Neutrophil (primary cell): Measurements from ENCODE around the gene MPP1.

Experiments
- H3K27ac ChIP-seq: fragments of 200-600 bp; sonication (generic); 2 replicates; pipeline ENCODE4 v1.5.1; 2016; ENCODE audit warnings: mild to moderate bottlenecking, moderate library complexity
- H3K27me3 ChIP-seq: fragments of 200-600 bp; sonication (generic); 2 replicates; pipeline ENCODE4 v1.6.0; 2016; ENCODE audit warnings: mild to moderate bottlenecking
- H3K36me3 ChIP-seq: fragments of 200-600 bp; sonication (generic); 2 replicates; pipeline ENCODE4 v1.5.1; 2017
- H3K4me1 ChIP-seq, 2 experiments: fragments of 200-600 bp in 1 of 2; sonication (generic) in 1 of 2; 1 replicate in 1 of 2; 2 replicates in 1 of 2; pipeline versions ENCODE4 v1.5.1 to v1.6.1; 2013 to 2016; ENCODE audit warnings: low read depth in 1 of 2, low read length in 1 of 2, mild to moderate bottlenecking in 1 of 2, moderate library complexity in 1 of 2; ENCODE audit not compliant: control insufficient read depth in 1 of 2, insufficient read depth in 1 of 2
- H3K4me3 ChIP-seq, 2 experiments: fragments of 200-600 bp in 1 of 2; sonication (generic) in 1 of 2; 1 replicate in 1 of 2; 2 replicates in 1 of 2; pipeline ENCODE4 v1.5.1; 2013 to 2016; ENCODE audit warnings: low read depth in 1 of 2, low read length in 1 of 2, mild to moderate bottlenecking in 1 of 2, moderate library complexity in 1 of 2
- H3K9me3 ChIP-seq: fragments of 200-600 bp; sonication (generic); 2 replicates; pipeline ENCODE4 v1.5.1; 2016
- TF ChIP-seq, protein P1 (sequence below): fragments of 200-600 bp; sonication (generic); IDR thresholded peaks from 2 replicates; pipeline ENCODE4 v1.5.1; 2016; ENCODE audit warnings: antibody characterized with exemption

Gene MPP1

DNA sequence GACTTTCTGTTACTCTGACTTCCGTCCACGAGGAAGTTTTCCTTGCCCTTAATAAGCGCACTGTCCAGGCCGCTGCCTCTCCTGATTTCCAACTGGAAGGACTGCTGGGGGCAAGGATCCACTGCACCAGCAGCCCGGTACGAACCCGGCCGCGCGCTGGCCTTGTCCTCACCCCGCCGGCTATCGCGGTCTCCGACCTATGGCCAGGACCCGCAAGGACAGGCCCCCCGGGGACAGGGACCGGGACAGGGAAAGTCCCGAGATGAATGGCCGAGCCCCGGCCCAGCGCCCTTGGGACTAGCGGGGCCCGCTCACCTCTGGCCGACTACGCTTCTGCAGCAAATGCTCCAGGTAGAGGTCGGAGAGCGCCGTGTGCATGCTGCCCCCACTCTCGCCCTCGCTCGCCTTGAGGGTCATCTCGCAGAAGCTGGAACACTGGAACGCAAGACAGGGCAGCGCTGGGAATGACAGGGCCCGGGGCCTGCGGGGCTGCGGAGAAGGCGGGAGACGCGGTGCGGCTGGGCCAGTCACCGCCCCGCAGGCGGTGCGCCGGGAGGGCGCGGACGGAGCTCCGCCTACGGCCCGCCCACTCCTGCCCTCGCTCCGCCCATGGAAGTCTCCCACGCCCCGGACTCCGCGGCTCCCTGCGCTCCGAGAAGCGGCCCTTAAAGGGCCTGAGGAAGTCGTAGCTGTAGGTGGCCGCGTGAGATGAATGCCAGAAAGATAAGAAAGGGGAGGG, at the start of gene MPP1:
MPP1 (minus strand) TSS at position 529 of the 739 bp plus-strand sequence; CDS start at position 417, 112 bp downstream.
- Histone ChIP-seq H3K4me1 (peaks cover 46 to 48% of the 10 kb centered on the region in 2 experiments), H3K27me3 (no peaks in the 10 kb centered on the region), H3K27ac (peak within 1 kb of the TSS; percentile 97), H3K36me3 (no peaks in the 10 kb centered on the region), H3K4me3 (peak within 1 kb of the TSS; percentile 80 to 86), H3K9me3 (no peaks in the 10 kb centered on the region)
- TF ChIP-seq, protein P1, sequence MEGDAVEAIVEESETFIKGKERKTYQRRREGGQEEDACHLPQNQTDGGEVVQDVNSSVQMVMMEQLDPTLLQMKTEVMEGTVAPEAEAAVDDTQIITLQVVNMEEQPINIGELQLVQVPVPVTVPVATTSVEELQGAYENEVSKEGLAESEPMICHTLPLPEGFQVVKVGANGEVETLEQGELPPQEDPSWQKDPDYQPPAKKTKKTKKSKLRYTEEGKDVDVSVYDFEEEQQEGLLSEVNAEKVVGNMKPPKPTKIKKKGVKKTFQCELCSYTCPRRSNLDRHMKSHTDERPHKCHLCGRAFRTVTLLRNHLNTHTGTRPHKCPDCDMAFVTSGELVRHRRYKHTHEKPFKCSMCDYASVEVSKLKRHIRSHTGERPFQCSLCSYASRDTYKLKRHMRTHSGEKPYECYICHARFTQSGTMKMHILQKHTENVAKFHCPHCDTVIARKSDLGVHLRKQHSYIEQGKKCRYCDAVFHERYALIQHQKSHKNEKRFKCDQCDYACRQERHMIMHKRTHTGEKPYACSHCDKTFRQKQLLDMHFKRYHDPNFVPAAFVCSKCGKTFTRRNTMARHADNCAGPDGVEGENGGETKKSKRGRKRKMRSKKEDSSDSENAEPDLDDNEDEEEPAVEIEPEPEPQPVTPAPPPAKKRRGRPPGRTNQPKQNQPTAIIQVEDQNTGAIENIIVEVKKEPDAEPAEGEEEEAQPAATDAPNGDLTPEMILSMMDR = peak; percentile 33

DNA sequence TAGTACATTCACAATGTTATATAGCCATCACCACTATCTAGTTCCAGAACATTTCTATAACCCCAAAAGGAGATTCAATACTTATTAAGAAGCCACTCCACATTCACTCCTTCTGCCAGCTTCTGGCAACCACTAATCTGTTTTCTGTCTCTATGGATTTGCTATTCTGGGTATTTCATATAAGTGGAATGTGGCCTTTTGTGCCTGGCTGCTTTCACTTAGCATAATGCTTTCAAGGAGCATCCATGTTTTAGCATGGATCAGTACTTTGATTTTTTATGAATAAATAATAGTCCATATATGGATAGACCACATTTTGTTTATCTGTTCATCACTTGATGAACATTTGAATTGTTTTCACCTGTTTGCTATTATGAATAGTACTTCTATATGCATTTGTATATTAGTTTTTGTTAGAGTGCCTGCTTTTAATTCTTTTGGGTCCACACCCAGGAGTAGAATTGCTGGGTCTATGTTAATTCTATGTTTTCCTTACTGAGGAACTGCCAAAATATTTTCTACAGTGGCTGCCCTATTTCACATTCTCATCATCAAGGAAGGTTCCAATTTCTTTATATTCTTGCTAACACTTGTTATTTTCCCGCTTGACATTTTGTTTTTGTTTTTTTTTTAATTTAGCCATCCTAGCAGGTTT, 45.8 kb upstream of the MPP1 start:
- H3K36me3 ChIP-seq = no peaks in the 10 kb centered on the region
- H3K4me3 ChIP-seq = no peak overlapping the region
- TF ChIP-seq, protein P1 = no peak
- H3K27ac ChIP-seq = no peak overlapping the region
- no peaks in the 10 kb centered on the region for H3K9me3 ChIP-seq
- no peaks in the 10 kb centered on the region for H3K27me3 ChIP-seq
- no peaks in the 10 kb centered on the region for H3K4me1 ChIP-seq

DNA sequence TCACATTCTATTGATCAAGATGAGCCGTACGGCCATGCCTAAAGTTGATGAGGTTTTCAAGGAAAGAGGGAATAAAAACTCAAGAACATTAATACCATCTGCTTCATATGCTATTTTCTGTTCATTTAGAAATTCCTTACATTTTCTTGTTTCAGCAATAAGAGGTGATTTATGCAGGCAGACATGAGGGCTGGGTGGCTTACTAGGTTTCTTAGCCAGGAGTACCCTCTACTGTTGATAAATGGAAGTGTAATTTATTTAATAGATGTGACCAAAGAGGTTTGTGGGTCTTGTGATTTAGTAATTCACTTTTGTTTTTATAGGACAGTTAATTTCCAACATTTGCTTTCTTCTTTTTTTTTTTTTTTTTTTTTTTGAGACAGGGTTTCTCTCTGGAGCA, 35.6 kb upstream of the MPP1 start:
- Histone ChIP-seq H3K9me3 (no peaks in the 10 kb centered on the region), H3K4me3 (no peak overlapping the region), H3K4me1 (no peaks in the 10 kb centered on the region), H3K27me3 (no peaks in the 10 kb centered on the region), H3K27ac (no peak overlapping the region), H3K36me3 (no peaks in the 10 kb centered on the region)
- TF ChIP-seq, protein P1 = peak; percentile 26

DNA sequence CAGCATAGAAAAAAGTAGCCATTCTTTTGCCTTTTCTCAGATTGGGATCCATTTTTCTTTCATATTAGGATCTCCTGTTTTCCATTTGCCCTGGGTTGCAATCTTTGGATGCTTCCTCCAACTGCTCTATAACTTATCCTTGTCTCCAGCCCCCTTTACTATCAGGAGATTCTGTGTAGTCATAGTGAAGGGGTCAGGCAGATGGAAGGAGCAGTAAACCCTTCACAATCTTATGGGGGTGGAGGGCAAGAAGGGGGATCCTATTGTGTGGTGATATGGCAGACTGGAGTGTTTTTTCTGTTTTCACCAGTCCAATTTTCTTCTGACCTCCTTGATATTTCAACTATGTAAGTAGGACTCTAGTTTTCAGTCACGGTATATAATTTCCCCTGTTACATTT, 30.9 kb upstream of the MPP1 start:
- Histone ChIP-seq H3K27ac (no peak overlapping the region), H3K36me3 (no peaks in the 10 kb centered on the region), H3K9me3 (no peaks in the 10 kb centered on the region), H3K27me3 (no peaks in the 10 kb centered on the region), H3K4me3 (no peak overlapping the region), H3K4me1 (no peaks in the 10 kb centered on the region)
- TF ChIP-seq, protein P1 = no peak

DNA sequence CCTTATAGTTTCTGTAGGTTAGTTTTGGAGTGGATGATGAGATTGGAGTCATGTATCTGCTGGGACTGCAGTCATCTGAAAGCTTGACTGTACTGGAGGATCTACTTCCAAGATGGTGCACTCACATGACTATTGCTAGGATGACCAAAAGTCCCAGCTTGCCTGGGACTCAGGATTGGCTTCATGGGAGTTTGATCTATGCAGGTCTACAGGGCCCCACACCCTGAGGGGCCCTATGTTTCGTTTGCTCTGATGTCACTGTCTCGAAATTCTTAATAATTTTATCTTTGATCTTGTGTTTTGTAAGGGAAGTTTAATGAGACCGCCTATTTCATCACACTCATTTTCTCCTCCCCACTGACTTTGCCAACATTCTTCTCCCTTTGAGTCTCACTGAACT, 29.3 kb upstream of the MPP1 start, which contains the start of gene SMIM9:
SMIM9 (minus strand) TSS at position 101 of the 400 bp plus-strand sequence. CDS start 3,806 bp downstream, outside the sequence.
- Histone ChIP-seq H3K9me3 (no peaks in the 10 kb centered on the region), H3K4me1 (no peaks in the 10 kb centered on the region), H3K36me3 (no peaks in the 10 kb centered on the region), H3K27ac (no peak within 1 kb of the TSS), H3K4me3 (no peak within 1 kb of the TSS), H3K27me3 (no peaks in the 10 kb centered on the region)
- TF ChIP-seq, protein P1 = no peak
